ENCODE results near the gene WNT7A.

WNT7A gene

DNA sequence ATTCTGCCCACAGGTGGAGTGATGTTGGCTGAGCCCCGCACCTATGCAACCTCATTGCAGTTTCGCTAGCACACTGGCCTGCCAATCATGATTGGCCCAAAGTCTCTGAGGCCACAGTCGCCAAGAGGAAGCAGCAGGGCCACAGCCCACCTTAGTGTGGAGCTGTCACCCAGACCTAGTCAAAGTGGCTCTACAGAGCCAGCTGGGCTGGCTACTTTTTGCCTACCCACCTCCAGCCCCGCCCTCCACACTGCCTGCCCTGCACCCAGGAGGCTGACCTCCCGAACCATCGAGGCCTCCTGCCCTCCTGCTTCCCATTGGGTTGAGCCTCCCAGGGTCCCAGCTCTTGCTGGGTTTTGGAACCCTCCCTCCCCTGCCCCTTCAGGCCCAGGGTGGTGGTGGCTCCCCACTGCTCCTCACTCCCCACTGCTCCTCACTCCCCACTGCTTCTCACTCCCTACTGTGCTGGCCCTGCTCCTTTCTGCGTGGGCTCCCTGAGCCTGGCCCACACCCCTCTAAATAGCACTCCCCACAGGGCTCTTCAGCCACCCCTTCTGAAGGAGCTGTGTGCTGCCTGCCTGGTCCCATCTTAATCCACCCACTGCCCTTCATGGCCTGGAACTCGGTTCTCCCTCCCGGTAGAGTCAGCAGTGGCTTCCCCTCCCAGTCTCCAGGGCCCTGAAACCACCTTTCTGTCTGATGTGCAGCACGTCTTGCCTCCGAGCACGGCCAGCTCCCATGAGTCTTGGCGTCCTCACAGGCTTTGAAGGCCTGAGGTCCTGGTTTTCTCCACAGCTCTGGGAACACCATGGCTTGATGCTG lies 89.3 kb downstream of the WNT7A start:
- Histone ChIP-seq H3K14ac (ENCODE audit: low read length in 2 of 2) (no peak overlapping the region), H2BK15ac (ENCODE audit: low read depth, poor library complexity, severe bottlenecking) (no peak overlapping the region)

DNA sequence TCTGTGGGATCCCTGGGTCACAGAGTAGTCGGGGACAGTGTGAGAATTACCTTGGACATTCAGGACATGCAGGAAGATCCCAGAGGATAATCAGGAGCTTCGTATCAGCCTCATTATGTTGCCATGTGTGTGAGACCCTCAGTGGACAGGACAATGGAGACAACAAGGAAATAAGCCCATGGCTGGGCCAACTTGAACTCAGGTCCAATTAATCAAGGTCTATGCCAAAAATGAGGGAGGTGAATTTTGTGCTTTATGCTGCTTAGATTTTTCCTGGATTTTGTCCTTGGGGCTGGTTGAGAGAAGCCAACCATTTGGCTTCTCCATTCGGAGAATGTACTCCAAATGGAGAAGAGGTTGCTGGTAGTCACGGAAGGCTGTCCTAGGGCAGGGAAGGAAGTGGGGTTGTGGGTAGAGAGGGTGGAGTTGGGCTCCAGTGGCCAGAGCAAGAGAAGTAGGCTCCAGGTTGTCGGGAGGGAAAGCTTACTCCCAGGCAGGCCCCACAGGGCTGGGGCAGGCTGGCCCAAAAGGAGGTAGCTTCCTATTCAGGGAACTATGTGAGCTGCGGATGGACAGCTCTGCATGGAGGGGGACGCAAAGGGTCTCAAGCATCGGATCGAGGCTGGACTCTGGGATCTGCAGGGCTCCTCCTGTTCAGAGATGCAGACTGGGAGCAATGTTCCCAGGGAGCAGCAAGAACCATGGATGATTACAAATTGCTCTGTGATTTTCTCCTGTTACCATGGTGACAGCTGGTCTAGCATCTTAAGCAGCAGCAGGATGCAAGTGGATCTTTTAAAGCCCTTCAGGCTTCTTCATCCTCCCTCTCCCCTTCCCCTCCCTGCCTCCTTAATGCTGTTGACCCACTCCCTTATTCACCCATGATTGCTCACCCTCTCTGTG lies 91.1 kb downstream of the WNT7A start:
- Histone ChIP-seq H3K4me3 (ENCODE audit: insufficient read depth in 1 of 2, low read depth in 1 of 2, low read length in 2 of 2) (no peak overlapping the region), H4K91ac (ENCODE audit: low read length) (no peak overlapping the region), H3K4ac (ENCODE audit: low read depth in 1 of 2, low read length in 2 of 2) (no peak overlapping the region), H3K9ac (ENCODE audit: low read length) (no peak overlapping the region), H2BK5ac (ENCODE audit: low read depth, low read length, poor library complexity, severe bottlenecking) (no peak overlapping the region), H3K18ac (ENCODE audit: low read depth in 1 of 2, low read length in 2 of 2) (no peak overlapping the region), H3K14ac (ENCODE audit: low read length in 2 of 2) (no peak overlapping the region), H3K23ac (ENCODE audit: low read length in 2 of 2) (no peak overlapping the region), H3K4me1 (ENCODE audit: control insufficient read depth, insufficient read depth, low read depth, low read length) (peaks cover 2% of the 10 kb centered on the region), H3K27ac (ENCODE audit: low read length, poor library complexity, severe bottlenecking) (no peak overlapping the region), H2BK15ac (ENCODE audit: low read depth, poor library complexity, severe bottlenecking) (no peak overlapping the region), H2BK120ac (ENCODE audit: low read depth, low read length) (no peak overlapping the region), H3K9me3 (ENCODE audit: control insufficient read depth, low read length) (no peaks in the 10 kb centered on the region), H3K27me3 (ENCODE audit: control insufficient read depth in 1 of 2, insufficient read depth in 1 of 2, low read length in 2 of 2) (peaks cover 0 to 58% of the 10 kb centered on the region in 2 experiments), H2AFZ (ENCODE audit: low read depth, low read length) (no peak overlapping the region), H2AK5ac (ENCODE audit: low read length, severe bottlenecking) (no peak overlapping the region), H3K4me2 (ENCODE audit: low read length, poor library complexity, severe bottlenecking) (no peak overlapping the region), H2BK12ac (ENCODE audit: low read length in 2 of 2) (no peak overlapping the region), H4K8ac (ENCODE audit: low read length) (no peak overlapping the region), H3K36me3 (ENCODE audit: control insufficient read depth in 1 of 2, insufficient read depth in 2 of 2, low read depth in 1 of 2, low read length in 2 of 2) (no peaks in the 10 kb centered on the region), H3K79me1 (replicated peaks; ENCODE audit: low read length, poor library complexity, severe bottlenecking) (no peaks in the 10 kb centered on the region)
- 80% methylated on average over 9 of the region's 9 CpGs for WGBS
- no peak for DNase-seq

More for the DNA sequence above, 89.3 kb downstream of the WNT7A start:
- no peak overlapping the region for H3K4ac ChIP-seq (ENCODE audit: low read depth in 1 of 2, low read length in 2 of 2)
- no peak overlapping the region for H2BK12ac ChIP-seq (ENCODE audit: low read length in 2 of 2)
- no peak for DNase-seq
- H3K18ac ChIP-seq (ENCODE audit: low read depth in 1 of 2, low read length in 2 of 2) = no peak overlapping the region
- no peak overlapping the region for H2AFZ ChIP-seq (ENCODE audit: low read depth, low read length)
- no peak overlapping the region for H3K23ac ChIP-seq (ENCODE audit: low read length in 2 of 2)
- H3K9me3 ChIP-seq (ENCODE audit: control insufficient read depth, low read length) = no peaks in the 10 kb centered on the region
- no peaks in the 10 kb centered on the region for H3K36me3 ChIP-seq (ENCODE audit: control insufficient read depth in 1 of 2, insufficient read depth in 2 of 2, low read depth in 1 of 2, low read length in 2 of 2)
- peaks cover 2% of the 10 kb centered on the region for H3K4me1 ChIP-seq (ENCODE audit: control insufficient read depth, insufficient read depth, low read depth, low read length)
- no peak overlapping the region for H3K4me3 ChIP-seq (ENCODE audit: insufficient read depth in 1 of 2, low read depth in 1 of 2, low read length in 2 of 2)
- H2BK5ac ChIP-seq (ENCODE audit: low read depth, low read length, poor library complexity, severe bottlenecking) = no peak overlapping the region
- H3K27me3 ChIP-seq (ENCODE audit: control insufficient read depth in 1 of 2, insufficient read depth in 1 of 2, low read length in 2 of 2) = peaks cover 0 to 48% of the 10 kb centered on the region in 2 experiments
- H2AK5ac ChIP-seq (ENCODE audit: low read length, severe bottlenecking) = no peak overlapping the region
- H3K79me1 ChIP-seq (replicated peaks; ENCODE audit: low read length, poor library complexity, severe bottlenecking) = no peaks in the 10 kb centered on the region
- no peak overlapping the region for H2BK120ac ChIP-seq (ENCODE audit: low read depth, low read length)
- no peak overlapping the region for H4K91ac ChIP-seq (ENCODE audit: low read length)
- H3K27ac ChIP-seq (ENCODE audit: low read length, poor library complexity, severe bottlenecking) = no peak overlapping the region
- no peak overlapping the region for H4K8ac ChIP-seq (ENCODE audit: low read length)
- 68% methylated on average over 13 of the region's 13 CpGs for WGBS
- no peak overlapping the region for H3K9ac ChIP-seq (ENCODE audit: low read length)
- H3K4me2 ChIP-seq (ENCODE audit: low read length, poor library complexity, severe bottlenecking) = no peak overlapping the region

DNA sequence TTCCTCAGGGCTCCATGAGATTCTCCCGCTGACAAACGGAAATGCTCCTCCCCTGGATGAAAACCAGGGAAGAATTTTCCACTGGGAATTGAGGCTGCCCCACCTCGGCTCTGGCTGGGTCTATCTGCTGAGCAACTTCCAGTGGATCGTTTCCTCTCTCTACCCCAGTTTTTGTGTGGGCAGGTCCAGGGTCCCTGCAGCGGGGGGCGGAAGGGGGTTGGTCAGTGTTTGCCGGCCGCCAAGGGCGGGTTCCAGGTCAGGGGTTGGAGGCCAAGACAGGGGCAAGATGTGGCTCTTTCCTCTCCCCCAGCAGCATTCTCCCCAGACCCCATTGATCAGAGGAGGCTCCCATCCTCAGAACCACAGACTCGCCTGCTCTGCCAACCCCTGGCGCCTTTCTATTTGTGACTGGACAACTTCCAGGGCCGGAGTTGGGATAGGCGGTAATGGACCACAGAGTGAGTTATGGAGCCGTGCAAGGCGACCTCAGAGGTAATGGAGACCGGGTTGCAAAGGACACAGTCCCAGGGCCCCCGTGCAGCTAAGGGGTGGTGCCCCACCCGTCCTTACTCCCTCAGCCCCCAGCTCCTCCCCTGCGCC lies 92.2 kb downstream of the WNT7A start:
- H4K91ac ChIP-seq (ENCODE audit: low read length) = no peak overlapping the region
- no peak overlapping the region for H2BK12ac ChIP-seq (ENCODE audit: low read length in 2 of 2)
- no peaks in the 10 kb centered on the region for H3K79me1 ChIP-seq (replicated peaks; ENCODE audit: low read length, poor library complexity, severe bottlenecking)
- 75% methylated on average over 17 of the region's 19 CpGs for WGBS
- no peak for DNase-seq
- no peak overlapping the region for H3K14ac ChIP-seq (ENCODE audit: low read length in 2 of 2)
- no peak overlapping the region for H3K27ac ChIP-seq (ENCODE audit: low read length, poor library complexity, severe bottlenecking)
- H4K8ac ChIP-seq (ENCODE audit: low read length) = no peak overlapping the region
- H3K18ac ChIP-seq (ENCODE audit: low read depth in 1 of 2, low read length in 2 of 2) = no peak overlapping the region
- no peak overlapping the region for H3K4ac ChIP-seq (ENCODE audit: low read depth in 1 of 2, low read length in 2 of 2)
- H3K4me3 ChIP-seq (ENCODE audit: insufficient read depth in 1 of 2, low read depth in 1 of 2, low read length in 2 of 2) = no peak overlapping the region
- no peak overlapping the region for H3K9ac ChIP-seq (ENCODE audit: low read length)
- H3K4me1 ChIP-seq (ENCODE audit: control insufficient read depth, insufficient read depth, low read depth, low read length) = no peaks in the 10 kb centered on the region
- H2BK15ac ChIP-seq (ENCODE audit: low read depth, poor library complexity, severe bottlenecking) = no peak overlapping the region
- H2BK5ac ChIP-seq (ENCODE audit: low read depth, low read length, poor library complexity, severe bottlenecking) = no peak overlapping the region
- H2AFZ ChIP-seq (ENCODE audit: low read depth, low read length) = no peak overlapping the region
- no peak overlapping the region for H2AK5ac ChIP-seq (ENCODE audit: low read length, severe bottlenecking)
- H3K36me3 ChIP-seq (ENCODE audit: control insufficient read depth in 1 of 2, insufficient read depth in 2 of 2, low read depth in 1 of 2, low read length in 2 of 2) = no peaks in the 10 kb centered on the region
- no peak overlapping the region for H3K23ac ChIP-seq (ENCODE audit: low read length in 2 of 2)
- no peaks in the 10 kb centered on the region for H3K9me3 ChIP-seq (ENCODE audit: control insufficient read depth, low read length)
- H2BK120ac ChIP-seq (ENCODE audit: low read depth, low read length) = no peak overlapping the region
- H3K4me2 ChIP-seq (ENCODE audit: low read length, poor library complexity, severe bottlenecking) = no peak overlapping the region
- peaks cover 0 to 61% of the 10 kb centered on the region in 2 experiments for H3K27me3 ChIP-seq (ENCODE audit: control insufficient read depth in 1 of 2, insufficient read depth in 1 of 2, low read length in 2 of 2)

DNA sequence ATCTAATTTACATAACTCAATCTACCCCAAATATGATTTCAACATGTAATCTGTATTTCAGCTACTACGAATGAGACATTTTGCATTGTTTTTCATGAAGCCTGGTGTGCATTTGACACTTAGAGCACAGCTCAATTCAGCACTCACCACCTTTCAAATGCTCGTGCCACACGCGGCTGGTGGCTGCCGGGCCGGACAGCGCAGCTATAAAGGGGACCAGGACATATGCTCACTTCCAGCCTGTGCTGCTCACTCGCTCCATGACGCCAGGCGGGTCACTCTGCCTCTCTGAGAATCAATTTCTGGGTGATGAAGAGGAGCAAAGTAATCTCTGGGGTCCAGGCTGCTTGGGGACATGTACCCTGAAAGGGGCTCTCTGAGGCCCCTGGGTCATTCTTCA lies 93.1 kb downstream of the WNT7A start:
- Histone ChIP-seq H3K9me3 (ENCODE audit: control insufficient read depth, low read length) (no peaks in the 10 kb centered on the region), H3K9ac (ENCODE audit: low read length) (no peak overlapping the region), H3K27me3 (ENCODE audit: control insufficient read depth in 1 of 2, insufficient read depth in 1 of 2, low read length in 2 of 2) (peaks cover 0 to 60% of the 10 kb centered on the region in 2 experiments), H4K8ac (ENCODE audit: low read length) (no peak overlapping the region), H2AFZ (ENCODE audit: low read depth, low read length) (no peak overlapping the region), H3K4me2 (ENCODE audit: low read length, poor library complexity, severe bottlenecking) (no peak overlapping the region), H3K14ac (ENCODE audit: low read length in 2 of 2) (no peak overlapping the region), H4K91ac (ENCODE audit: low read length) (no peak overlapping the region), H3K79me1 (replicated peaks; ENCODE audit: low read length, poor library complexity, severe bottlenecking) (no peaks in the 10 kb centered on the region), H3K4me3 (ENCODE audit: insufficient read depth in 1 of 2, low read depth in 1 of 2, low read length in 2 of 2) (no peak overlapping the region), H2BK120ac (ENCODE audit: low read depth, low read length) (no peak overlapping the region), H2BK5ac (ENCODE audit: low read depth, low read length, poor library complexity, severe bottlenecking) (no peak overlapping the region), H2AK5ac (ENCODE audit: low read length, severe bottlenecking) (no peak overlapping the region), H3K23ac (ENCODE audit: low read length in 2 of 2) (no peak overlapping the region), H2BK12ac (ENCODE audit: low read length in 2 of 2) (no peak overlapping the region), H3K36me3 (ENCODE audit: control insufficient read depth in 1 of 2, insufficient read depth in 2 of 2, low read depth in 1 of 2, low read length in 2 of 2) (no peaks in the 10 kb centered on the region), H3K18ac (ENCODE audit: low read depth in 1 of 2, low read length in 2 of 2) (no peak overlapping the region), H2BK15ac (ENCODE audit: low read depth, poor library complexity, severe bottlenecking) (no peak overlapping the region), H3K4me1 (ENCODE audit: control insufficient read depth, insufficient read depth, low read depth, low read length) (no peaks in the 10 kb centered on the region), H3K4ac (ENCODE audit: low read depth in 1 of 2, low read length in 2 of 2) (no peak overlapping the region), H3K27ac (ENCODE audit: low read length, poor library complexity, severe bottlenecking) (no peak overlapping the region)
- no peak for DNase-seq
- WGBS = 84% methylated on average over 10 of the region's 10 CpGs
